OCI-LY1 (cell line): ENCODE measurements around the gene NLRC4.

ENCODE experiments used
- CTCF ChIP-seq: fragments of 200-600 bp; sonication (generic), shearing (Covaris generic); IDR thresholded peaks from 2 replicates; pipeline ENCODE4 v1.5.1; 2017; ENCODE audit warnings: mild to moderate bottlenecking, antibody characterized with exemption, low read length, moderate library complexity, mixed read lengths
- EZH2 ChIP-seq: fragments of 200-600 bp; sonication (generic), shearing (Covaris generic); IDR thresholded peaks from 2 replicates; pipeline ENCODE4 v1.8.0; 2017; ENCODE audit warnings: borderline replicate concordance, mixed run types, mild to moderate bottlenecking, antibody characterized with exemption, low read length, moderate library complexity, mixed read lengths

DNA sequence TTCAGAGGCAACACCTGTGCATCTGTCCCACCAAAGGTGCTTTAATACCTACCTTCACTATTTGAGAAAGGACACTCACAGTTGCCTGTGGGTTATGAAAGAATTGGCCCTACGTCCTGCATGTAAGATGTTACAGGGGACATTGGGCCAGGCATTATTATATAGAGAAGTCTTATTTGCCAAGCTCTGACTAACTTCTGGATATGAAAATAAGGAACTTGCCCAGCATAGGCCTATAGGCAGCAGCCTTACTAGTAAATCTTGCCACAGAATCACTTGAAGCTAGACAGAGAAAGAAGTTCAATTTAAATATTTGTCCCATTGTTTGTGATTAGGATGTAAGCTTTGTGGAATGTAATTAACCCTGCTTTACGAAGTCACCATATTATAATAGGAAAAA, 41.7 kb downstream of the NLRC4 start:
- TF ChIP-seq CTCF: no peak
- no peak for TF ChIP-seq EZH2
